Skeletal muscle cell (primary cell): ENCODE measurements around the gene C10orf62.
A peak's percentile ranks its signal among the peaks of the same experiment; 100 is the strongest.
"Not testable (repeated sequence)": the region's sequence is repeated elsewhere in the genome, so short reads cannot be mapped to it uniquely, and the experiment has no call there.

ENCODE experiments used
- DNase-seq: peaks from one replicate; pipeline ENCODE4 v3.0.0-alpha.2; 2010; ENCODE audit warnings: low read depth
- H3K4me3 ChIP-seq: 2 replicates; pipeline ENCODE4 v1.5.1; 2011; ENCODE audit warnings: low read depth, mild to moderate bottlenecking, control low read depth, low read length, moderate library complexity

Gene C10orf62

GRCh38 chr10:97608991-97609561 lies 19.6 kb downstream of the C10orf62 start:
- no peak overlapping the region for H3K4me3 ChIP-seq
- DNase-seq, result no peak

- no peak for DNase-seq
- no peak overlapping the region for H3K4me3 ChIP-seq
Measured at GRCh38 chr10:97611473-97611872, 22.0 kb downstream of the C10orf62 start.

GRCh38 chr10:97612386-97612785 lies 22.9 kb downstream of the C10orf62 start:
- DNase-seq, result no peak
- H3K4me3 ChIP-seq, result no peak overlapping the region

GRCh38 chr10:97618285-97618684 lies 28.8 kb downstream of the C10orf62 start:
- no peak for DNase-seq
- H3K4me3 ChIP-seq, result no peak overlapping the region

- no peak for DNase-seq
- H3K4me3 ChIP-seq, result no peak overlapping the region
Measured at GRCh38 chr10:97618733-97619132, 29.2 kb downstream of the C10orf62 start.

- H3K4me3 ChIP-seq, result no peak overlapping the region
- DNase-seq, result no peak
Measured at GRCh38 chr10:97623277-97623676, 33.8 kb downstream of the C10orf62 start.

GRCh38 chr10:97627731-97628130 lies 38.2 kb downstream of the C10orf62 start:
- H3K4me3 ChIP-seq, result no peak overlapping the region
- no peak for DNase-seq

- H3K4me3 ChIP-seq, result no peak overlapping the region
- DNase-seq, result no peak
Measured at GRCh38 chr10:97628228-97628627, 38.7 kb downstream of the C10orf62 start.

GRCh38 chr10:97629289-97629688 lies 39.8 kb downstream of the C10orf62 start:
- no peak for DNase-seq
- H3K4me3 ChIP-seq, result no peak overlapping the region

GRCh38 chr10:97631098-97631497 lies 41.6 kb downstream of the C10orf62 start:
- no peak for DNase-seq
- H3K4me3 ChIP-seq, result no peak overlapping the region

GRCh38 chr10:97632949-97633884 lies 43.7 kb downstream of the C10orf62 start, which contains the start of gene MORN4:
Gene MORN4 (minus strand): TSS chr10:97633500. CDS start chr10:97619653, 13,847 bp downstream.
- H3K4me3 ChIP-seq, result peak within 1 kb of the TSS; percentile 90
- peak; percentile 57 for DNase-seq

- peak overlapping the region; percentile 90 for H3K4me3 ChIP-seq
- DNase-seq, result no peak
Measured at GRCh38 chr10:97633921-97634320, 44.4 kb downstream of the C10orf62 start.

GRCh38 chr10:97635577-97635976 lies 46.1 kb downstream of the C10orf62 start:
- no peak overlapping the region for H3K4me3 ChIP-seq
- DNase-seq, result no peak

GRCh38 chr10:97639090-97639489 lies 49.6 kb downstream of the C10orf62 start:
- DNase-seq, result not testable (repeated sequence)

GRCh38 chr10:97640174-97640867 lies 50.8 kb downstream of the C10orf62 start, which contains the start of gene PI4K2A:
Gene PI4K2A (plus strand): TSS chr10:97640671. CDS start chr10:97640743, 72 bp downstream.
- H3K4me3 ChIP-seq, result peak within 1 kb of the TSS; percentile 84

More at GRCh38 chr10:97639090-97639489, 49.6 kb downstream of the C10orf62 start:
- not testable (repeated sequence) for H3K4me3 ChIP-seq

More at GRCh38 chr10:97640174-97640867, 50.8 kb downstream of the C10orf62 start, which contains the start of gene PI4K2A:
- DNase-seq, result peak; percentile 97
